ENCODE results near the gene TPSD1.
A peak's percentile ranks its signal among the peaks of the same experiment; 100 is the strongest.

TPSD1 gene

GRCh38 chr16:1299868-1300203 is 44.0 kb downstream of the TPSD1 start:
- no peak for TF ChIP-seq FOXM1 (IDR thresholded peaks at IDR 0.05; ENCODE audit: borderline replicate concordance, low read depth)
- TF ChIP-seq USF1 (IDR thresholded peaks at IDR 0.05): no peak
- TF ChIP-seq EGR1 (IDR thresholded peaks at IDR 0.05): no peak
- no peak for TF ChIP-seq NFIC (IDR thresholded peaks at IDR 0.05)
- no peak for TF ChIP-seq CREB1 (IDR thresholded peaks at IDR 0.05; ENCODE audit: low read depth)
- TF ChIP-seq TAF1 (IDR thresholded peaks at IDR 0.05; ENCODE audit: low read depth): no peak
- no peak for TF ChIP-seq CEBPB (IDR thresholded peaks at IDR 0.05)
- TF ChIP-seq YY1 (IDR thresholded peaks at IDR 0.05; ENCODE audit: low read depth): no peak
- TF ChIP-seq EP300 (IDR thresholded peaks at IDR 0.05; ENCODE audit: borderline replicate concordance): no peak
- TF ChIP-seq TEAD4 (IDR thresholded peaks at IDR 0.05): no peak
- TF ChIP-seq REST (IDR thresholded peaks at IDR 0.05; ENCODE audit: low read depth): no peak
- no peak for TF ChIP-seq TCF12 (IDR thresholded peaks at IDR 0.05; ENCODE audit: low read depth)
- TF ChIP-seq ZBTB7A (IDR thresholded peaks at IDR 0.05; ENCODE audit: low read depth): no peak
- TF ChIP-seq RAD21 (IDR thresholded peaks at IDR 0.05; ENCODE audit: low read depth): no peak
- TF ChIP-seq MAX (IDR thresholded peaks at IDR 0.05): no peak

GRCh38 chr16:1300664-1301476 is 45.0 kb downstream of the TPSD1 start:
- no peak for TF ChIP-seq YY1 (IDR thresholded peaks at IDR 0.05; ENCODE audit: low read depth)
- peak; percentile 89 for TF ChIP-seq ZBTB7A (IDR thresholded peaks at IDR 0.05; ENCODE audit: low read depth)
- no peak for TF ChIP-seq USF1 (IDR thresholded peaks at IDR 0.05)
- peak; percentile 38; the same call in 1 of the 2 replicates for TF ChIP-seq RAD21 (IDR thresholded peaks at IDR 0.05; ENCODE audit: low read depth)
- TF ChIP-seq MAX (IDR thresholded peaks at IDR 0.05): no peak
- TF ChIP-seq CEBPB (IDR thresholded peaks at IDR 0.05): no peak
- no peak for TF ChIP-seq EGR1 (IDR thresholded peaks at IDR 0.05)

- TF ChIP-seq TAF1 (IDR thresholded peaks at IDR 0.05; ENCODE audit: low read depth) (no peak), TCF12 (IDR thresholded peaks at IDR 0.05; ENCODE audit: low read depth) (no peak), CEBPB (IDR thresholded peaks at IDR 0.05) (no peak), NFIC (IDR thresholded peaks at IDR 0.05) (no peak)
Observed at GRCh38 chr16:1301562-1301961, 45.7 kb downstream of the TPSD1 start.

GRCh38 chr16:1305823-1306222 is 50.0 kb downstream of the TPSD1 start:
- no peak for TF ChIP-seq NFIC (IDR thresholded peaks at IDR 0.05)
- no peak for TF ChIP-seq USF1 (IDR thresholded peaks at IDR 0.05)
- no peak for TF ChIP-seq RAD21 (IDR thresholded peaks at IDR 0.05; ENCODE audit: low read depth)

- TF ChIP-seq TCF12 (IDR thresholded peaks at IDR 0.05; ENCODE audit: low read depth) (no peak), EP300 (IDR thresholded peaks at IDR 0.05; ENCODE audit: borderline replicate concordance) (no peak), EGR1 (IDR thresholded peaks at IDR 0.05) (no peak), FOXM1 (IDR thresholded peaks at IDR 0.05; ENCODE audit: borderline replicate concordance, low read depth) (no peak), RAD21 (IDR thresholded peaks at IDR 0.05; ENCODE audit: low read depth) (no peak), TAF1 (IDR thresholded peaks at IDR 0.05; ENCODE audit: low read depth) (no peak), CREB1 (IDR thresholded peaks at IDR 0.05; ENCODE audit: low read depth) (no peak), NFIC (IDR thresholded peaks at IDR 0.05) (no peak), TEAD4 (IDR thresholded peaks at IDR 0.05) (no peak), CEBPB (IDR thresholded peaks at IDR 0.05) (no peak), ZBTB7A (IDR thresholded peaks at IDR 0.05; ENCODE audit: low read depth) (no peak), YY1 (IDR thresholded peaks at IDR 0.05; ENCODE audit: low read depth) (no peak), USF1 (IDR thresholded peaks at IDR 0.05) (no peak), MAX (IDR thresholded peaks at IDR 0.05) (no peak), REST (IDR thresholded peaks at IDR 0.05; ENCODE audit: low read depth) (no peak)
Observed at GRCh38 chr16:1306334-1306733, 50.5 kb downstream of the TPSD1 start.
